Measurements from ENCODE around the gene DEPP1. TPM values are rescaled to one million over a fixed set of nuclear protein-coding genes. Genes with fewer than 3 reads are reported as not detected.
"Not testable (repeated sequence)": the region's sequence is repeated elsewhere in the genome, so short reads cannot be mapped to it uniquely, and the experiment has no call there.

Gene DEPP1
- total and polyA plus RNA-seq, 2 donors (not counting 1 experiment from before 2014, with no cell fraction given) = not detected

DNA sequence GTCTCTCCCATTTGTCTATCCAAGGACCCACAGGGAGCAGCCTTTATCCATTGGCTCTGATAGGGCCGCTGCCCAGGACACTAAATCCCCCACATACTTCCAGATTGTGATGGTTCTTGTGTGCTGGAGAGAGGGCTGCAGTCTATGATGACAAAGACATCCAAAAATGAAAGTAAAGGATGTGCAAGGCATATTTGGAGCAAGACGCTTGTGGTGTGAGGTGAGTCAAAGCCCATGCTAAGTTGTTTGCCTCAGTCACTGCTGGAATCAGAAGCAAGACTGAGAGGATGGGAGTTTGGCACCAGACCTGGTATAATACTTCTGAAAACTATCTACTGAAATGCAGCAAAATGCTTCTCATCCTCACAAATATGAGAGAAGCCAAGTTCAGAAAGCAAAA lies 44.8 kb upstream of the DEPP1 start:
- no peaks in the 10 kb centered on the region for H3K4me1 Mint-ChIP-seq
- Histone ChIP-seq H3K4me1 (ENCODE audit: control insufficient read depth in 2 of 2, insufficient read depth in 2 of 2, low read length in 2 of 2) (no peaks in the 10 kb centered on the region), H2AFZ (ENCODE audit: insufficient read depth, low read depth, low read length, poor library complexity, severe bottlenecking) (no peak overlapping the region), H3K27ac (ENCODE audit: low read length in 2 of 2) (no peak overlapping the region), H3K4me3 (ENCODE audit: control extremely low read depth in 1 of 5, extremely low read depth in 1 of 5, insufficient read depth in 1 of 5, low read depth in 2 of 5, low read length in 4 of 5) (no peak overlapping the region), H3K36me3 (replicated peaks in 1 of 2; ENCODE audit: control extremely low read depth in 1 of 2, control insufficient read depth in 1 of 2, extremely low read depth in 1 of 2, insufficient read depth in 2 of 2, low read length in 1 of 2) (no peaks in the 10 kb centered on the region), H3K9me3 (ENCODE audit: control extremely low read depth in 1 of 3, control insufficient read depth in 2 of 3, insufficient read depth in 1 of 3, low read length in 2 of 3) (peaks cover 0 to 4% (median under 1%) of the 10 kb centered on the region in 3 donors), H3K79me2 (ENCODE audit: control insufficient read depth, insufficient read depth, low read length) (no peaks in the 10 kb centered on the region), H3K9ac (ENCODE audit: low read length) (no peak overlapping the region), H3K27me3 (replicated peaks in 1 of 4; ENCODE audit: control extremely low read depth in 1 of 4, control insufficient read depth in 3 of 4, insufficient read depth in 4 of 4, low read length in 3 of 4) (no peaks in the 10 kb centered on the region), H4K20me1 (ENCODE audit: control insufficient read depth, insufficient read depth, low read length, poor library complexity, severe bottlenecking) (no peaks in the 10 kb centered on the region), H3K4me2 (replicated peaks; ENCODE audit: low read depth, low read length, poor library complexity, severe bottlenecking) (no peak overlapping the region)
- H3K27me3 Mint-ChIP-seq = no peaks in the 10 kb centered on the region
- TF ChIP-seq, protein P1, sequence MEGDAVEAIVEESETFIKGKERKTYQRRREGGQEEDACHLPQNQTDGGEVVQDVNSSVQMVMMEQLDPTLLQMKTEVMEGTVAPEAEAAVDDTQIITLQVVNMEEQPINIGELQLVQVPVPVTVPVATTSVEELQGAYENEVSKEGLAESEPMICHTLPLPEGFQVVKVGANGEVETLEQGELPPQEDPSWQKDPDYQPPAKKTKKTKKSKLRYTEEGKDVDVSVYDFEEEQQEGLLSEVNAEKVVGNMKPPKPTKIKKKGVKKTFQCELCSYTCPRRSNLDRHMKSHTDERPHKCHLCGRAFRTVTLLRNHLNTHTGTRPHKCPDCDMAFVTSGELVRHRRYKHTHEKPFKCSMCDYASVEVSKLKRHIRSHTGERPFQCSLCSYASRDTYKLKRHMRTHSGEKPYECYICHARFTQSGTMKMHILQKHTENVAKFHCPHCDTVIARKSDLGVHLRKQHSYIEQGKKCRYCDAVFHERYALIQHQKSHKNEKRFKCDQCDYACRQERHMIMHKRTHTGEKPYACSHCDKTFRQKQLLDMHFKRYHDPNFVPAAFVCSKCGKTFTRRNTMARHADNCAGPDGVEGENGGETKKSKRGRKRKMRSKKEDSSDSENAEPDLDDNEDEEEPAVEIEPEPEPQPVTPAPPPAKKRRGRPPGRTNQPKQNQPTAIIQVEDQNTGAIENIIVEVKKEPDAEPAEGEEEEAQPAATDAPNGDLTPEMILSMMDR (IDR thresholded peaks at IDR 0.05) = no peak
- TF ChIP-seq EZH2 (IDR thresholded peaks at IDR 0.05; ENCODE audit: borderline replicate concordance, insufficient read depth, low read depth, low read length, poor library complexity, severe bottlenecking) = no peak
- peaks cover 5% of the 10 kb centered on the region for H3K9me3 Mint-ChIP-seq (ENCODE audit: insufficient read depth)
- CTCF ChIA-PET = no interaction called here
- WGBS (ENCODE audit: insufficient coverage) = 86% methylated on average over 1 of the region's 2 CpGs
- no peak overlapping the region for H3K4me3 Mint-ChIP-seq
- POLR2A ChIA-PET = no interaction called here
- DNase-seq (no peak), ATAC-seq (ENCODE audit: low read depth) (no peak)
- no peak overlapping the region for H3K27ac Mint-ChIP-seq
- intact Hi-C loops (cut with micrococcal nuclease) = no loop called here

DNA sequence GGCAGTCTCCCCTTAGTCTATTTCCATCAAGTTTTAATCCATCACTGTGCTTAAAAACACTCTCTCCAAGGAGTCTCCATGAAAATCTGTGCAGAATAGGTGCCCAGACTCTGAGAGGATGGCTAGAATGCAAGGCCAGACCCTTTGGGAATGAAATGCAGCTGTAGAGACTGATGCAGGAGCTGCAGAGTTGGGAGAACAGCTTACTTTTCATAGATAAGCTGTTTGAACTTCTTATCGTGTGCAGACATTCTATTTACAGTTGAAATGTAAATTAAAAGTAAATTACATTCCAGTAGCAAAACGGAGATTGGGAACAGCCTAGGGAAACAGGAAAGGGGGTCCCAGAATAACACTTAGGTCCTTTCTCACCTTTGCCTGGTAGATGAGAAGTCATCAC lies 37.0 kb upstream of the DEPP1 start:
- TF ChIP-seq EZH2 (IDR thresholded peaks at IDR 0.05; ENCODE audit: borderline replicate concordance, insufficient read depth, low read depth, low read length, poor library complexity, severe bottlenecking) = no peak
- TF ChIP-seq, protein P1 (IDR thresholded peaks at IDR 0.05) = no peak
- H3K36me3 ChIP-seq (replicated peaks in 1 of 2; ENCODE audit: control extremely low read depth in 1 of 2, control insufficient read depth in 1 of 2, extremely low read depth in 1 of 2, insufficient read depth in 2 of 2, low read length in 1 of 2) = no peaks in the 10 kb centered on the region
- WGBS (ENCODE audit: insufficient coverage) = no CpG with 5 or more reads among the region's 2 CpGs
- H4K20me1 ChIP-seq (ENCODE audit: control insufficient read depth, insufficient read depth, low read length, poor library complexity, severe bottlenecking) = no peaks in the 10 kb centered on the region
- H3K27ac ChIP-seq (ENCODE audit: low read length in 2 of 2) = no peak overlapping the region
- intact Hi-C loops (cut with micrococcal nuclease) = no loop called here
- H3K9ac ChIP-seq (ENCODE audit: low read length) = no peak overlapping the region
- no peak overlapping the region for H3K4me3 ChIP-seq (ENCODE audit: control extremely low read depth in 1 of 5, extremely low read depth in 1 of 5, insufficient read depth in 1 of 5, low read depth in 2 of 5, low read length in 4 of 5)
- no peak overlapping the region for H2AFZ ChIP-seq (ENCODE audit: insufficient read depth, low read depth, low read length, poor library complexity, severe bottlenecking)
- POLR2A ChIA-PET = no interaction called here
- no peaks in the 10 kb centered on the region for H3K4me1 Mint-ChIP-seq
- no peaks in the 10 kb centered on the region for H3K27me3 ChIP-seq (replicated peaks in 1 of 4; ENCODE audit: control extremely low read depth in 1 of 4, control insufficient read depth in 3 of 4, insufficient read depth in 4 of 4, low read length in 3 of 4)
- no peaks in the 10 kb centered on the region for H3K4me1 ChIP-seq (ENCODE audit: control insufficient read depth in 2 of 2, insufficient read depth in 2 of 2, low read length in 2 of 2)
- CTCF ChIA-PET = interaction anchor here (1.3 kb wide), 1 partner anchor 8 kb away, joined by 5 read pairs; no protein-coding TSS in a partner anchor
- no peak overlapping the region for H3K27ac Mint-ChIP-seq
- DNase-seq = no peak
- no peak overlapping the region for H3K4me2 ChIP-seq (replicated peaks; ENCODE audit: low read depth, low read length, poor library complexity, severe bottlenecking)
- H3K27me3 Mint-ChIP-seq = no peaks in the 10 kb centered on the region
- no peaks in the 10 kb centered on the region for H3K9me3 Mint-ChIP-seq (ENCODE audit: insufficient read depth)
- ATAC-seq (ENCODE audit: low read depth) = no peak
- no peaks in the 10 kb centered on the region for H3K79me2 ChIP-seq (ENCODE audit: control insufficient read depth, insufficient read depth, low read length)
- no peaks in the 10 kb centered on the region for H3K9me3 ChIP-seq (ENCODE audit: control extremely low read depth in 1 of 3, control insufficient read depth in 2 of 3, insufficient read depth in 1 of 3, low read length in 2 of 3)
- no peak overlapping the region for H3K4me3 Mint-ChIP-seq

DNA sequence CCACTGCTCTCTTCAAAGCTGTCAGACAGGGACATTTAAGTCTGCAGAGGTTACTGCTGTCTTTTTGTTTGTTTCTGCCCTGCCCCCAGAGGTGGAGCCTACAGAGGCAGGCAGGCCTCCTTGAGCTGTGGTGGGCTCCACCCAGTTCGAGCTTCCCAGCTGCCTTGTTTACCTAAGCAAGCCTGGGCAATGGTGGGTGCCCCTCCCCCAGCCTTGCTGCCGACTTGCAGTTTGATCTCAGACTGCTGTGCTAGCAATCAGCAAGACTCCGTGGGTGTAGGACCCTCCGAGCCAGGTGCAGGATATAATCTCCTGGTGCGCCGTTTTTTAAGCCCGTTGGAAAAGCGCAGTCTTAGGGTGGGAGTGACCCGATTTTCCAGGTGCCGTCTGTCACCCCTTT lies 35.9 kb upstream of the DEPP1 start:
- H3K27me3 ChIP-seq (replicated peaks in 1 of 4; ENCODE audit: control extremely low read depth in 1 of 4, control insufficient read depth in 3 of 4, insufficient read depth in 4 of 4, low read length in 3 of 4); DNase-seq; H3K9ac ChIP-seq (ENCODE audit: low read length); H3K4me2 ChIP-seq (replicated peaks; ENCODE audit: low read depth, low read length, poor library complexity, severe bottlenecking); H3K79me2 ChIP-seq (ENCODE audit: control insufficient read depth, insufficient read depth, low read length); H2AFZ ChIP-seq (ENCODE audit: insufficient read depth, low read depth, low read length, poor library complexity, severe bottlenecking); intact Hi-C loops (cut with micrococcal nuclease); H3K27ac Mint-ChIP-seq; H3K27ac ChIP-seq (ENCODE audit: low read length in 2 of 2); H3K4me3 Mint-ChIP-seq; H3K4me1 ChIP-seq (ENCODE audit: control insufficient read depth in 2 of 2, insufficient read depth in 2 of 2, low read length in 2 of 2); H3K9me3 ChIP-seq (ENCODE audit: control extremely low read depth in 1 of 3, control insufficient read depth in 2 of 3, insufficient read depth in 1 of 3, low read length in 2 of 3); CTCF ChIA-PET; POLR2A ChIA-PET; H4K20me1 ChIP-seq (ENCODE audit: control insufficient read depth, insufficient read depth, low read length, poor library complexity, severe bottlenecking); H3K9me3 Mint-ChIP-seq (ENCODE audit: insufficient read depth); H3K27me3 Mint-ChIP-seq; H3K4me1 Mint-ChIP-seq; ATAC-seq (ENCODE audit: low read depth); H3K36me3 ChIP-seq (replicated peaks in 1 of 2; ENCODE audit: control extremely low read depth in 1 of 2, control insufficient read depth in 1 of 2, extremely low read depth in 1 of 2, insufficient read depth in 2 of 2, low read length in 1 of 2); H3K4me3 ChIP-seq (ENCODE audit: control extremely low read depth in 1 of 5, extremely low read depth in 1 of 5, insufficient read depth in 1 of 5, low read depth in 2 of 5, low read length in 4 of 5): not testable (repeated sequence)
- 80% methylated on average over 3 of the region's 10 CpGs for WGBS (ENCODE audit: insufficient coverage)
